NCI-H146 (cell line): ENCODE measurements around the gene ZCCHC14.
"Not testable (repeated sequence)": the region's sequence is repeated elsewhere in the genome, so short reads cannot be mapped to it uniquely, and the experiment has no call there.

Source experiments
- DNase-seq: peaks from one replicate; lab custom pipeline; 2025; lab: John Stamatoyannopoulos, UW

Gene ZCCHC14

DNA sequence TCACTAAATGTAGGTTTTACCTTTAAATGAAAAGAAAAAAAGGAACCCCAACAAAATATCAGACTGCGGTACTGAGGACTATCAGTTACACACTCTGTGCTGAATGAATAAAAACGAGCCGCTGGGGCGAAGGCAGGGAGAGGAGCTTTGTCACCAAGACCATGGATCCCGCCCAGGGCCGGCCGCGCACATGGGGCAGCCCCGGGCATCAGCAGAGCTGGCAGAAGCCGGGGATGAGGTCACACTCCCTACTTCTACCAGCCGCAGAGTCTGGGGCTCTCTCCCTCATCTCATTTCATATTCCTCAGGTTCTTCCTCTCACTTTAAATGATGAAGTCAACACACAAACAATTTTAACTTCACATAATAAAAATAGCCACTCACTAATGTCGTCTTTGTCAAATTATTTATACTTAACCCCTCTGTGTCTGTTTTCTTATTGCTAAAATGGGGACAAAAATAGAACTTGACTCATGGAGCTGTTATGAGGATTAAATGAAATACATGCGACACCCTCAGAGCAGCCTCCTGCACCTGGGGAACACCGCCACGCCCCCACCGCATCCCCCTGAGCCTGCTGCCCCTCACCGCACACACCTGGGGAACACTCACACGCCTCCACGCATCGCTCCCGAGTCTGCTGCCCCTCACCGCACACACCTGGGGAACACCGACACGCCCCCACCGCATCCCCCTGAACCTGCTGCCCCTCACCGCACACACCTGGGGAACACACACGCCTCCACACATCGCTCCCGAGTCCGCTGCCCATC lies 15.4 kb downstream of the ZCCHC14 start:
- not testable (repeated sequence) for DNase-seq

DNA sequence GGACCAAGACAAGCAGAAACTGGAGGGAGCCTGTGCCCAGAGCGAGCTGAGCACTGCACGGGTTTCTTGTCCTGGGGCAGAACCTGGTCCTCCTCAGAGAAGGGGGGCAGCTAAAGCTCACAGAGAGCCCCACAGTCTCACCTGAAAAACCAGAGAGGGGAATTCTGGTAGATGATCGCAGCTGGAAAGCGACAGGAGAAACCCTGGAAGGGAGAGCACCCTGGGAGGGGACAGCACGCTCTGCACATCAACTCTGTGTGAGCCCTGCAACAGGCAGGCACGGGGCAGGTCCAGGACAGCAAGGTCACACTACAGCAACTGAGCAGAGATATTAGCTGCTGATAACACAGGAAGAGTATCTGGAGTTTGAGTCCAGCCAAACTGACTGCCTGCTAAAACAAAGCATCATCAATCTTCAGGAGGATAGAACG lies 18.2 kb downstream of the ZCCHC14 start:
- no peak for DNase-seq

DNA sequence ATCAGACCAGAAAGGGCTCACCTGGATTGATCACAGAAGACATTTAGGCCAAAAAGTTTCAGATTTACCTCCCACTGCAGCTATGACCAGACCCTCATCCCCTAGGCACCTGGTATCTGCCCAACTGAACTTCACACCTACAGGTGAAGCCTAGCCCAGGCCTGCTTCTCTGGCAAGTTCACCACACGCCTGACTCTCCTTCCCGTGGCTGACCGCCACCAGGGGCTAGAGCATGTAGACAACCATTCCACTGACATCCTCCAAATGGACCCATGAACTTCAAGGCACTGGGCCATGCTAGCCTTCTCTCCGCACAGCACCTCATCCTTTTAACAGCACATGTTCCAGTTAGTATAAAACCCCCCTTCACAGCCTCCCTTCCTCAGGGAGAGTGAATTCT lies 18.8 kb downstream of the ZCCHC14 start:
- no peak for DNase-seq

DNA sequence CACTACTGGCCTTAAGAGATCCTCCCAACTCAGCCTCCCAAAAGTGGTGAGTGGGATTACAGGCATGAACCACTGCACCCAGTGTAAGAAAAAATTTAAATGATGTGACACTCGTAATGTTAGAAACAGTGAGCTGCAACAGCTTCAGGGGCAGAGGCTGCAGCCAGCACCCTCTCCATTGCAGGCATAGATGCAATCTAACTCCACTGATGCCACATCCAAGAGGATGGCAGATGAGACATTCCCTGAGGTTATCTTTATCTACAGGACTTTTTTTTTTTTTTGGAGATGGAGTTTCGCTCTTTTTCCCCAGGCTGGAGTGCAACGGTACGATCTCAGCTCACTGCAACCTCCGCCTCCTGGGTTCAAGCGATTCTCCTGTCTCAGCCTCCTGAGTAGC lies 19.9 kb downstream of the ZCCHC14 start:
- no peak for DNase-seq

DNA sequence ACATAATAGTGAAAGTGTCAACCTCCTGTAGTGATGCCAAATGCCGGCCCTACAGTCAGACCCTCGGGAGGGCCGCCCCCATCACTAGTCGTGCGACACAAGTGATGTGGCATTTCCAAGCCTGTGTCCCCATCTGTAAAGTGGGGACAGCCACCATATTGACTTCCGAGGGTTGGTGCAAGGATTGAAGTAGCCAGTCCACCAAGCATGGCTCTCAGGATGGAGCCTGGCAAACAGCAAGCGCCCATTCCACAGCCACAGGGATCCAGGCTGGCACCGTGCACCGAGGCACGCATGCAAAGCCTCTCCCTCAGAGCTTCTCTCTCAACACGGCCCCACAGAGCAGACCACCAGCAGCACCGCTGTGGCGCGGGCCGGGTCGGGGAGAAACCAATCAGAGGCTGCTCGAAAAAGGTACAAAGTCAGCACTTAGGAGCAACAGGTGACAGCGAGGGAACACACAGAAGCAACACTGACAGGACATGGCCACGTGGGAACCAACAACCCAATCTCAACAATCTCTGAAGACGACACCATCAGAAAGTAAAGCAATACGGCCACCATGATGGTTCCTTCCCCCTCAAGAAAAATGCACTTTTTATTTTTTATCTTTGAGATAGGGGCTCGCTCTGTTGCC lies 20.6 kb downstream of the ZCCHC14 start:
- no peak for DNase-seq

DNA sequence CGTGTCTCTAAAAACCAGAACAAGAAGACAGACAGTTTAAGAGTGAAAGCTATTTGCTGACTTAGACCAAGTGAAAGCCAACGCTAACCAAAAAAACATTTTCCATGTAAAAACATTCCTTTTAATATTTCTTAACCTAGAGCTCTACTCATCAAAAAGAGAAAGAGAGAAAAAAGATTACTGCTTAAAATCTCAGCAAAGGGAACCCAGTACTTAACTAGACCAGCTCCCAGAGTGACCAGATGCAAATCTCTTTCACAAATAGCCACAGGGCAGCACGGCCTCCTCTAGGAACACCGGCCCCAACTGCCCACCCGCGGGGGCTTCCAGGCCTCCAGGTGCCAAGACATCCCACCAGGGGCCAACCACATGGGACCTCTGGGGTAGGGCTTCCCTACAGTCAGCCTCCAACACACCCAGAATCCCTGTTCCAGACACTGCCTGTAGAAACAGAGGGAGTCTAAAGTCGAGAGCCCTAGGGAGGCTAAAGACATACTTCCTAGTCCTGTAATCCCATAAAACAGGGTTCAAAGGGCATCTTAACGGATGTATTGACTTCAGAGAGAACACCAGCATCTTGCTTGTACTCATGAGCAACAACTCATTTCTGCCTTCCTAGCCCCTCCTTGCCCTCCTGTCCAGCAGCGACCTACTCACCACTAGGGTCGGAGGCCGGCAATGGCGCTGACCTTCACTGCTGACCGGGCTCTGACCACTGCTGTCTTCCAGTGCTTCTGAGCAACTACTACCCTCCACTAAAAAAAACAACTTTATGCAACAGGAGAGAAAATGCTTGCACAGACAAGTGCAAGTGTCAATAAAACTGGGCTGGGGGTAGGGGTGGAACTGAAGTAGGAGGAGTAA lies 21.3 kb downstream of the ZCCHC14 start:
- DNase-seq = no peak

DNA sequence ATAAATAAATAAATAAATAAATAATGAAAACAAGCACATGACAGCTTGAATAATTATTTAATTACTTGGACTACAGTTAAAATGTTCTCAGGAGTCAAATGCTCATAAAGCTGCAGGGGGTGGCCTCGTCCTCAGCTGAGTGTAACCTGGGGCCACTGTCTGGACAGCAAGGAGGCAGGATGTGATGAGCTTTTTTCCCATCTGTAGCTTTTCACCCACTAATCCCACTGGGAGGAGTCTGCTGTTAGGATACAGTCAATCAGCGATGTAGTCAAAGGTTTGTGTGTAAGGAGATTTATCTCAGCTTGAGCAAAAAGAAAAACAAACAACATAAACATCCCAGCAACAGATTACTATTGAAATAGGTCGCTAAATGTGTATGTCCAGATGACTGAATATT lies 22.5 kb downstream of the ZCCHC14 start:
- no peak for DNase-seq

DNA sequence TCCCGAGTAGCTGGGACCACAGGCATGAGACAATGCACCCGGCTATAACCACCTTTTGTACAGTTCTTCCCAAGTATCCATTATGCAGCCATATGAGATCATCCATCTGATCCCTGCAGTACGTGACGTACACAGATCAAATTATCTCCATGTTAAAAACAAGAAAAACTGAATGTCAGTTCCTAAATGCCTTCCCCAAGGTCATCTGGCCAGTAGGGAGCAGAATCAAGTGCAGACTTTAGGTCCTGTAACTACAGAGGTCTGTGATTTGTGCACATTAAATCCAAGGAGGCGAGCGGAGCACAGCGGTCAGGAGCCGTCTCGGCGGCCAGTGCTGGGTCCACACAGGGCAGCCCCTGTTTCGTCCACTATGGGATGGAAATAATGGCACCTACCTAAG lies 23.7 kb downstream of the ZCCHC14 start:
- DNase-seq = no peak

DNA sequence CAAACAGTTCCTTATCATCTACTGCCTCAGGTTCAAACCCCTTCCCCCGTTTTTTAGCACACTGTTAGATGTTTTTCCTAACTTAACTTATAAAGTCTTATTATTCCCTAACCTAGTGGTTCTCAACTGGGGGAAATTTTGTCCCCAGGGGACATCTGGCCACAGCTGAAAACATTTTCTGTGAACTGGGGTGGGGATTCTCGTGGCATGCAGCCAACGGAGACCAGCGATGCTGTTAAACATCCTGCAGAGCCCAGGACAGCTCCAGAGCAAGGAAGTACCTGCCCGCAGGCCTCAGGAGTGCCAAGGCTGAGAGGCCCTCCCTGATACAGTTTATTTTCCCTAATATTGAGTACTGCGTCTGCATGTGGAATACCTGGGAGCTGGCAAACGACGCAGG lies 24.3 kb downstream of the ZCCHC14 start:
- no peak for DNase-seq

DNA sequence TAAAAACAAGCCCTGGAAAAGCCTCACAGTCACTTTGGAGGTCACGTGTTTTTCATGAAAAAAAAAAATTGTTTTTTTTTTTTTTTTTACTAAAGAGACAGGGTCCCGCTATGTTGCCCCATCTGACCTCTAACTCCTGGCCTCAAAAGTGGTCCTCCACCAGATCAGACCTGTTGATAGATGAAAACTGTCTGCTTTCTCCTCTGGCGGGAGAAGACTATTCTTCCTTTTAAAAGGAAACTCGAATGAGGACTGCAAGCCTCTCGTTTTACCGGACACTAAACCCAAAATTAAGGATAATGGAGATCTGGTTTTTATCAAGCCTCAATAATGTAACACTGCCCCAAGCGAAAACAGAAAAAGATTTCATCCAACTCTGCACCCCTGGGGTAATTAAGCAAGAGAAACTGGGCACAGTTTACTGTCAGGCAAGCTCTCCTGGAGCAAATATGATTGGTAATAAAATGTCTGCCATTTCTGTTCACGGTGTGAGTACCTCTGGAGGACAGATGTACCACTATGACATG lies 25.8 kb downstream of the ZCCHC14 start:
- DNase-seq = no peak

DNA sequence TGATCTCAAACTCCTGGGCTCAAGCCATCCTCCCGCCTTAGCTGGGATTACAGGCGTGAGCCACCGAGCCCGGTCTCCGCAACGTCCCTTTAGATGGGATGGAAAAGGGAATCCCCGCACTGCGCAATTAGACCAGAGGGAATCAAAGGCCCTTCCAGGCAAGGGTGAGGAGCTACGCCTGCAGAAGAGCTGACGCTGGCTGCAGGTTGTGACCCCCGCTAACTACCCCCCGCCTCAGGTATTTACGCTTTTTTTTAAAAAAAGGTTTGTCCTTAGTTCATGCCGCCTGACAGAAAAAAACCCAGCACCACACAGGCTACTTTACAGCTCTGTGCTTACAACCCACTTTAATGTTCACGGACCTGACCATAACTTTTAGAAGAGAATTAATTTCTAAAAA lies 26.9 kb downstream of the ZCCHC14 start:
- no peak for DNase-seq

DNA sequence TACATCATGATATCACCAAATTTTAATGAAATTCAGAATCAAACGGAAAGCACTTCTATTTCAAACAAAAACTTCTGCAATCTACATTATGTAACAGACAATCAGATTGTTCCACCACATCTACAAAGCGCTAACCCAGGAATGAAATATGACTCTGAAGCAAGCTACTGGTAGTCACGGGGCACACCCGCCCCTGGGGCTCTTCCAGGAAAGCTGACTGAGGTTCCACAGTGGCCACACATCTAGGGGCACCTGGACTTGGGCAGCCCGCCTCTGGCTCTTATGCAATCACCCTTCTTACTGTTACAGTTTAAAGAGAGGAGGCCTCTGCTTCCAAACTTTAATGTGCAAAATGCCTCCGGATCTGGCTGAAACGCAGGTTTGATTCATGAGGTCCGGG lies 27.5 kb downstream of the ZCCHC14 start:
- DNase-seq = no peak

DNA sequence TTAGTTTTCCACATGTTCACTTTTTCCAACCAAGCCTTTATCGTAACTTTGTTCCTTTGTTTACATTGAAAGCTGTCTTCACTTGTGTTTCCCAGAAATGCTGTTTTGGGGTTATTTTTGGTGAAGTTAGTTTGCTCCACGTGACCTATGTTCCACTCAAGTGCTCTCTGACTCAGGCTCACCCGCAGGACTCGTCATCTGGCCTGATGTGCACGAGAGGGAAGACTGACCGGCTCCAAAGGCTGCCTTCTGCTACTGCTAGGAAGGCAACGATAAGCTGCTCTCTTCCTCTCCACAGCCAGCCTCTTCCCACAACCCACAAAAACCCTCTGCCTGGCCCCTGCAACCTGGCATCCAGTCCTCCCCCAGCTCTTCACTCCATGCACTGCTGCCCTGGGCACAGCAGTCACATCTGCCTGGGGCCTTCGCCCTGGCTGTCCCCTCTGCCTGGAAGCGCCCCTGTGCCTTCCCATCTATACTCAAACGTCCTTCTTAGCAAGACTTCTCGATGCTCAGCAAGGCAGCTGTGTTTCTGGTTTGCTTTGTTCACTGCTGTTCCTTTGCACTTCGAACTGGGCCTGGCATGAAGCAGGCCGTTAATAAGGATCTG lies 28.0 kb downstream of the ZCCHC14 start:
- no peak for DNase-seq

DNA sequence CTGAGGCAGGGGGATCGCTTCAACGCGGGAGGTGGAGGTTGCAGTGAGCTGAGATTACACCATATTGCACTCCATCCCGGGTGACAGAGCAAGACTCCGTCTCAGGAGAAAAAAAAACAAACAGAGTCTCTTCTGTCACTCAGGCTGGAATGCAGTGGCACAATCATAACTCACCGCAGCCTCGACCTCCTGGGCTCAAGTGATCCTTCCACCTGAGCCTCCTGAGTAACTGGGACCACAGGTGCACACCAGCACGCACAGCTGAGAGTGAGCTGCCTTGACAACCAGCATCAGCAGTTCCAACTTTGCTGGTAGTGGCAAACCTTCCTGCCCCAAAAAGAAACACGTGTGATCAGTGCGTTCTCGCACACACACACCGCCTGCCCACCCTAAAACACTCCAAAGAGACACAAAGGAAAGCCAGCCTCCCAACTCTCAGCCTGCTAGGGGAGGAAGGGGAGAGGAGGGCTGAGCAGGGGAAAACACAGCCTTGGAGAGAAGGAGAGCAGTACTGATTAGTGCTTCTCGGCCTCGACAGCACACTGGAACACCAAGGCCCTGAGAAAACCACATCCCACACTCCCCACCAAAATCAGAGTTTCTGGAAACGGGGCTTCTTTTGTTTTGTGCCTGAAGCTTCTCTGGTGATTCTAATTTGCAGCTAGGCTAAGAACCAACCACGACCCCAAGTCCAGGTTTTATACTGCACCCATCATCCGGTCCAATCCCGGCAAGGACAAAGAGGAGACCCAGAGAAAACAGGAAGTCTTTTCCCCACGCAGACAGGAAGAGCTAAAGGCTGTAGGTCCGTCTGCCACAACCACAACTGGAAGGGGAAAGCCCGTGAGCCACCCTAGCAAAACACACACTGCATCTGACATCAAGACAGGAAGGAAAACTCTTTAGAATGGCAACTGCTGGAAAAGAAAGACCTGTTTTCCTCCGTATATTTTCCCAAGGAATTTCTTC lies 28.8 kb downstream of the ZCCHC14 start:
- no peak for DNase-seq

DNA sequence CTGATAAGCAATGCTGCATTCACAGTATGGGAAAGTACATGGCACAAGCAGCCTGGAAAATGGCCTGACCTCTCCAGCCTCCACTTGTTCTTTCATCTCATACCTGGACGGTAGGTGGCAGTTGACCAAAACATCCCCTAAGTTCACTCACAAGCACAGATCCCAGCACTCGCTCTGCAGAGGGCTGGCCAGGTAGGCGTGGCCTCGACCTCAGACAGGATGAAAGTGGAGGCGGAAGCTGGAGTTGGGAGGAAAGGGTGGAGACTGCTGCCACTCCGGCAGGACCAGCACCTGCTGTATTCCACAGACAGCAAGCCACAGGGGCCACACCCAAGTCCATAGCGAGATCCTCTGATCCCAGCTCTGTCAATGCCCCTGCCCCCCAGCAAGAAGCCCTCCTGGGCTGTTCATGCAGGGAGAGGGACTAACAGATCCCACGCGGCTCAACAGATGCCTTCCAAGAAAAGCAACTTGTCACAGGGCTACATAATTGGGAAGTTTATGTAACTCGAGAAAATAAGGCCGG lies 31.3 kb downstream of the ZCCHC14 start:
- peak; percentile 92 for DNase-seq

DNA sequence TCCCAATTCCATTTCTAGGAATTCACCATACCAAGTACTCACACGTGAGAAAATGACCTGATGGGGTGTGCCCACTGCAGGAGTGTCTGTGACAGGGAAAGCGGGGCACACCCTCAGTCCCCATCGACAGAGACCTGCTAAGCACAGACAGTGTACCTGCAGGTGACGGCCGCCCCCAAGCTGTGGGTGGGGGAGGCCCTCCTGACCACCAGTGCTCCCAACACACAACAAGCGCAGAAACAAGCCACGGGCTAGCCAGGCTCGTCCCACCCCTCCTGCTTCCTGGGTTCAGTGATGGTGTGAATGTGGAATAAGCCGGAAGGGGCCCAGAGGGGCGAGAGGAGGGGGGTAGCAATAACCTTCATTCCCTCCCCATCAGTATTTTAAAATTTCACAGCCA lies 31.9 kb downstream of the ZCCHC14 start:
- DNase-seq = no peak

DNA sequence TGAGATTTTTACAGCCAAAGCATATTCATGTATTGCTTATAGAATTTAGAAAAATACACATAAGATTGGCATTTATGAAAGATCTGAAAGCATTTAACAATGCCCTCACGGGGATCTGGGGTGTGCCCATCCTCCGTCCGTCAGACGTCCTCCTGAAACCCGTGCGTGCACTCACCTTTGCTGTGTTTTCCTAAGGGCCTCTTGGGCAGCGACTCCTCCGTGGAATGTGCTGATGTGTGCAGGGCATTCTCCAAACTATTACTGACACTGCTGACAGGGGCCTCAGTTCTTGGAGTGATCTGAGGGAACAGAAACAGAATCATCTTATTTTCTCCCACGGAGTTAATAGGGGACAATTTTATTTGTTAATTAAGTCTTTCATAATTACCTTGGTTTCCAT lies 33.0 kb downstream of the ZCCHC14 start:
- DNase-seq = no peak

DNA sequence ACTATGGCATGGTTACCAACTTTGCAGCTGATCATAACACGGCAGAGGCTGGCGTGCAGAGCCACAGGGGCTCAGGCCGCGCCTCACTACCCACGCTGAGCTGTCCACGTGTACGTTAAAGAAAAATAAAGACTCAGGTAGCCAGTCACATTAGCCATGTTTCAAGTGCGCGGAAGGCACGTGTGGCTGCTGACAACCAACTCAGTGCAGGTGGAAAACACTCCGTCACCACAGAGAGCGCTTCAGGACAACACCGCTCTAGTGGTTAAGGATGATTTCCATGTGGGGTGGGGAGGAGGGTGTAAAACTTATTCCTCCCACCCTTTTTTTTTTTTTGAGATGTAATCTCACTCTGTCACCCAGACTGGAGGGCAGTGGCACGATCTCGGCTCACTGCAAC lies 33.8 kb downstream of the ZCCHC14 start:
- no peak for DNase-seq

DNA sequence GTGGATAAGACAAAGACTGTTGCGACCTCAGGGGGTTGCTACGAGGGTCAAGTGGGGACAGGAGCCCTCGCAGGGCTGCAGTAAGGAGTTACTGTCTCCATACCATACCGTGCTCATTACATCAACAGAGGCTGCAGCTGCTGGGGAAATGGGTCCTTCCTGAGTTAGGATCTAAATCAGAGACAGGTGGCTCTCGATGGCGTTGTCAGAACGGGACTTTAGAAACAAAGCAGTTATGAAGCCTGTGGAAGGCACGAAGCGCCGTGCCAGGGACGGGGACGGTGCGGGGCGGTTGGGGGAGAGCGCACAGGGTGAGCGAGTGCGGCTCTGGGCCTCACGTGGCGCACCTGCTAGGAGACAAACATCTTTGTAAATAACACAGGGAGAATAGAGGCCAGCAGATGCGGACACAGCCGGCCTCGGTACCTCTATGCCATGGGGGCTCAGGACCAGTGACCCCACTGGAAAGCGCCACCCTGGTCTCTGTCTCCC lies 34.4 kb downstream of the ZCCHC14 start:
- no peak for DNase-seq

DNA sequence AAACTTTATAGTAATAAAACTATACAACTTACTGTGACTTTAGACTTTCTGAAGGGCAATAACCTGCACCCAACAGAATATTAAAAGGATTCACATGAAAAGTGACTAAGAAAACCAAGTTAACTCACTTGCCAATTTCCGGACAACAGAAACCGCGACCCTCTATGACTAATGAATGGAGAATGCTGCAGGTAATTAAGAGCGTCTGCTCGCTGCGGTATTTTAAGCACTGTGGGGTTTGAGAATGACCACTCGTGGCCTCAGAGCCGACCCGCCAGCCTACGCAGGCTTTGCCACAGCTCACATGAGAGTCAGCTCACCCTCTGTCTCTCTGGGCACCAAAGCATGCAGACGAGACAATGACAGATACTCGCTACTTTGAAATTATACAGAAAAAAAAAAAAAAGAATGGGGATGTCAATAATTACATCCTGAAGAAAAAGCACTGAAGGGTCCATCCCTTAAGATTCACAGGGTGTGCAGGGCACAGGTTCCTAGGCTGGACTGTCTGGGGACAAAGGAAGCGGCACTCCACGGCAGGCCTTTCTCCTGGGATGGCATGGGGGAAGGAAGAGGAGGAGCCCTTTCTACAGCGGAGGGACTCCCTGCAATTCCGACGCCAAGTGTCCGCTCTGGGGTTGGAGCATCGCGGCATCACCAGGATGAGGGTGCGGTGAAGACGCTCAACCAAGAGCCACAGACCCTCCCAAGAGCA lies 35.0 kb downstream of the ZCCHC14 start:
- DNase-seq = no peak
